ENCODE results near the gene RNU6-9. TPM values are rescaled to one million over a fixed set of nuclear protein-coding genes. Genes with fewer than 3 reads are reported as not detected.

The RNU6-9 gene
- total RNA-seq, 2 donors from 2014 or later = not detected

GRCh38 chr19:920051-920864, 27.0 kb downstream of the RNU6-9 start:
- TF ChIP-seq POLR2A (IDR thresholded peaks at IDR 0.05) = no peak
- TF ChIP-seq CTCF (IDR thresholded peaks at IDR 0.05) = no peak
- no peak for TF ChIP-seq POLR2AphosphoS5 (IDR thresholded peaks at IDR 0.05)
- Histone ChIP-seq H3K27ac (no peak overlapping the region), H3K27me3 (replicated peaks; ENCODE audit: insufficient read depth) (peaks cover 20% of the 10 kb centered on the region)

GRCh38 chr19:924553-925086, 31.3 kb downstream of the RNU6-9 start:
- 14% methylated on average over 28 of the region's 31 CpGs for WGBS
- TF ChIP-seq POLR2A (IDR thresholded peaks at IDR 0.05) (no peak), POLR2AphosphoS5 (IDR thresholded peaks at IDR 0.05) (no peak), CTCF (IDR thresholded peaks at IDR 0.05) (no peak)

More at GRCh38 chr19:920051-920864, 27.0 kb downstream of the RNU6-9 start:
- no peak for DNase-seq (ENCODE audit: low spot score)
- no peaks in the 10 kb centered on the region for H3K36me3 ChIP-seq
- peaks cover 7% of the 10 kb centered on the region for H3K4me1 ChIP-seq (replicated peaks)
- WGBS = 3% methylated on average over 78 of the region's 84 CpGs
- intact Hi-C loops (cut with DNase I) = loop anchor here (2.0 kb wide), 2 partner anchors 57 to 149 kb away; no protein-coding TSS in a partner anchor
- no peaks in the 10 kb centered on the region for H3K9me3 ChIP-seq
- H3K4me3 ChIP-seq = peak overlapping the region in 1 of 2 donors; percentile 16

GRCh38 chr19:925087-925525, 31.8 kb downstream of the RNU6-9 start:
- TF ChIP-seq CTCF (IDR thresholded peaks at IDR 0.05) (no peak), POLR2AphosphoS5 (IDR thresholded peaks at IDR 0.05) (no peak), POLR2A (IDR thresholded peaks at IDR 0.05) (no peak)
- Histone ChIP-seq H3K4me3 (peak overlapping the region; percentile 87 to 92), H3K27ac (peak overlapping the region; percentile 85 to 87), H3K4me1 (replicated peaks) (peaks cover 3% of the 10 kb centered on the region), H3K36me3 (no peaks in the 10 kb centered on the region), H3K9me3 (no peaks in the 10 kb centered on the region), H3K27me3 (replicated peaks; ENCODE audit: insufficient read depth) (peaks cover 2% of the 10 kb centered on the region)
- intact Hi-C loops (cut with DNase I) = loop anchor here (1.0 kb wide), 1 partner anchor 57 kb away; no protein-coding TSS in a partner anchor
- WGBS = 1% methylated on average over 39 of the region's 39 CpGs
- peak; percentile 38 for DNase-seq (ENCODE audit: low spot score)

More at GRCh38 chr19:924553-925086, 31.3 kb downstream of the RNU6-9 start:
- no peaks in the 10 kb centered on the region for H3K9me3 ChIP-seq
- DNase-seq (ENCODE audit: low spot score) = no peak
- intact Hi-C loops (cut with DNase I) = loop anchor here (1.0 kb wide), 1 partner anchor 58 kb away; no protein-coding TSS in a partner anchor
- H3K27ac ChIP-seq = no peak overlapping the region
- H3K27me3 ChIP-seq (replicated peaks; ENCODE audit: insufficient read depth) = peaks cover 4% of the 10 kb centered on the region
- peak overlapping the region; percentile 87 to 92 for H3K4me3 ChIP-seq
- H3K36me3 ChIP-seq = no peaks in the 10 kb centered on the region
- peaks cover 3% of the 10 kb centered on the region for H3K4me1 ChIP-seq (replicated peaks)

- peak within 1 kb of the TSS; percentile 87 to 92 for H3K4me3 ChIP-seq
- WGBS = under 1% methylated on average over 81 of the region's 97 CpGs
- no peaks in the 10 kb centered on the region for H3K27me3 ChIP-seq (replicated peaks; ENCODE audit: insufficient read depth)
- no peaks in the 10 kb centered on the region for H3K9me3 ChIP-seq
- intact Hi-C loops (cut with DNase I) = loop anchor here (1.0 kb wide), 1 partner anchor 57 kb away; no protein-coding TSS in a partner anchor
- DNase-seq (ENCODE audit: low spot score) = peak; percentile 68
- TF ChIP-seq POLR2A (IDR thresholded peaks at IDR 0.05) (no peak), POLR2AphosphoS5 (IDR thresholded peaks at IDR 0.05) (peak; percentile 60), CTCF (IDR thresholded peaks at IDR 0.05) (peak in 1 of 4 experiments; percentile 12)
- H3K27ac ChIP-seq = peak within 1 kb of the TSS; percentile 85 to 87
- H3K4me1 ChIP-seq (replicated peaks) = peaks cover 3% of the 10 kb centered on the region
- H3K36me3 ChIP-seq = no peaks in the 10 kb centered on the region
Observed at GRCh38 chr19:925526-926322, 32.4 kb downstream of the RNU6-9 start, which contains the start of gene ARID3A. TSS of gene ARID3A (plus strand) at chr19:926035. CDS start at chr19:929529, 3,494 bp downstream.
